ENCODE measurements around the gene LOX.

Gene LOX, protein sequence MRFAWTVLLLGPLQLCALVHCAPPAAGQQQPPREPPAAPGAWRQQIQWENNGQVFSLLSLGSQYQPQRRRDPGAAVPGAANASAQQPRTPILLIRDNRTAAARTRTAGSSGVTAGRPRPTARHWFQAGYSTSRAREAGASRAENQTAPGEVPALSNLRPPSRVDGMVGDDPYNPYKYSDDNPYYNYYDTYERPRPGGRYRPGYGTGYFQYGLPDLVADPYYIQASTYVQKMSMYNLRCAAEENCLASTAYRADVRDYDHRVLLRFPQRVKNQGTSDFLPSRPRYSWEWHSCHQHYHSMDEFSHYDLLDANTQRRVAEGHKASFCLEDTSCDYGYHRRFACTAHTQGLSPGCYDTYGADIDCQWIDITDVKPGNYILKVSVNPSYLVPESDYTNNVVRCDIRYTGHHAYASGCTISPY

GRCh38 chr5:122078116-122079110 lies at the start of gene LOX:
Gene LOX, minus strand, starts transcription at chr5:122078259. Its CDS starts 274 bp downstream, at chr5:122077985.
- peak within 1 kb of the TSS; percentile 47 to 69 for H3K9ac ChIP-seq (ENCODE audit: low read depth in 1 of 2, low read length in 2 of 2)
- H3K27ac ChIP-seq (ENCODE audit: low read depth in 2 of 2, low read length in 2 of 2): peak within 1 kb of the TSS; percentile 44
- no peaks in the 10 kb centered on the region for H3K9me3 ChIP-seq (ENCODE audit: control insufficient read depth in 2 of 2, low read length in 2 of 2)
- peaks cover 16 to 17% of the 10 kb centered on the region in 2 donors for H3K4me1 ChIP-seq (ENCODE audit: control insufficient read depth in 2 of 2, insufficient read depth in 2 of 2, low read length in 2 of 2)
- H3K4me3 ChIP-seq (ENCODE audit: low read length in 2 of 2): peak within 1 kb of the TSS; percentile 71 to 76
- H3K36me3 ChIP-seq (ENCODE audit: control insufficient read depth in 2 of 2, insufficient read depth in 2 of 2, low read length in 2 of 2): no peaks in the 10 kb centered on the region
- H3K27me3 ChIP-seq (ENCODE audit: control insufficient read depth in 2 of 2, insufficient read depth in 2 of 2, low read length in 2 of 2): peaks cover 5 to 12% of the 10 kb centered on the region in 2 donors

- no peaks in the 10 kb centered on the region for H3K9me3 ChIP-seq (ENCODE audit: control insufficient read depth in 2 of 2, low read length in 2 of 2)
- H3K9ac ChIP-seq (ENCODE audit: low read depth in 1 of 2, low read length in 2 of 2): no peak overlapping the region
- H3K36me3 ChIP-seq (ENCODE audit: control insufficient read depth in 2 of 2, insufficient read depth in 2 of 2, low read length in 2 of 2): no peaks in the 10 kb centered on the region
- no peaks in the 10 kb centered on the region for H3K4me1 ChIP-seq (ENCODE audit: control insufficient read depth in 2 of 2, insufficient read depth in 2 of 2, low read length in 2 of 2)
- H3K27me3 ChIP-seq (ENCODE audit: control insufficient read depth in 2 of 2, insufficient read depth in 2 of 2, low read length in 2 of 2): no peaks in the 10 kb centered on the region
- H3K4me3 ChIP-seq (ENCODE audit: low read length in 2 of 2): no peak overlapping the region
- H3K27ac ChIP-seq (ENCODE audit: low read depth in 2 of 2, low read length in 2 of 2): peak overlapping the region in 1 of 2 donors; percentile 3
Measured at GRCh38 chr5:122126756-122127321, 48.8 kb upstream of the LOX start.

DNA sequence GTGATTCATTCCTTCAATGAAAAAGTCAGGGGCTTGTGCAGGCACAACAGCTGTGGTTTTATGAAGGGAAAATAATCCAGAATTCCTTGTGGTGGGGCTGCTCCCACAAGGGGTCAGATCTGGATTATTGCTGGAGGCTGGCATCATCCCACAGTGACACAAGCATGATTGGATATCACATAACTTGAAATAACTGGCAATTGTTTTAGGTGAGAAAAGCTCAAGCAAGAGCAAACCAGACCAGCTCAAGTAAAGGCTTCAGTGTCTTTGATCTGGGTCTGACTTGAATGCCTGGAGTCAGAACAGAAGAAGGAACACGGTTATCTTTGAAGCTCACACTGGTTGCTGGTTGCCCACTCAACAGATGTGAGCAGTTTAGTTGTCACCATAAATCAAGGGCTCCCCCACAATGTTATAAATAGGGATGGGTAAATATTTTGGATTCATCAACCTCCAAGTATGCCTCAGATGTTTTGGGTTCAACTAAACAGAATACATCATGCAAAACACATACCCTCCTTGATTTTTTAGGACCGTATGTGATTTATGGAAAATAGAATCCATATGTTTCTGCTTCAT lies 48.2 kb upstream of the LOX start:
- peak overlapping the region in 1 of 2 donors; percentile 3 for H3K27ac ChIP-seq (ENCODE audit: low read depth in 2 of 2, low read length in 2 of 2)
- no peaks in the 10 kb centered on the region for H3K27me3 ChIP-seq (ENCODE audit: control insufficient read depth in 2 of 2, insufficient read depth in 2 of 2, low read length in 2 of 2)
- H3K9me3 ChIP-seq (ENCODE audit: control insufficient read depth in 2 of 2, low read length in 2 of 2): no peaks in the 10 kb centered on the region
- H3K36me3 ChIP-seq (ENCODE audit: control insufficient read depth in 2 of 2, insufficient read depth in 2 of 2, low read length in 2 of 2): no peaks in the 10 kb centered on the region
- no peak overlapping the region for H3K9ac ChIP-seq (ENCODE audit: low read depth in 1 of 2, low read length in 2 of 2)
- no peak overlapping the region for H3K4me3 ChIP-seq (ENCODE audit: low read length in 2 of 2)
- H3K4me1 ChIP-seq (ENCODE audit: control insufficient read depth in 2 of 2, insufficient read depth in 2 of 2, low read length in 2 of 2): no peaks in the 10 kb centered on the region

DNA sequence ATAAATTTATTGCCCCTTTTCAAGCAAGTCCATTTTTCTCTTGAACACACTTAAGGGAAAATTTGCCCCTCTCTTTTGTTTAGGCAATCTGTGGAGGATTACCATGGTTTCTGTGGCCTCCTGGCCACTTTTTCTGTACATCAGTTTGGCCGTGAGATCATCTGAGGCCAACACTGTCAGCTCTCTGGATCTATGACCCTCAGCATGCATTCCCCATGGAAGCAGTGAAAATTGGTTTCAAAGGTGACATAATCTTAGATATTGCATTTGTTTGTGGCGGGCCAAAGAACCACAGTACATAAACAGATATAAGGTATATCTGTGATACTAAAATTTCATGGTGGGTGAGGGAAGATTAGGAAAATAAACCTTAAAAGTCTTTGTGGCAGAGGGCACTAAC lies 46.7 kb upstream of the LOX start:
- H3K9me3 ChIP-seq (ENCODE audit: control insufficient read depth in 2 of 2, low read length in 2 of 2): no peaks in the 10 kb centered on the region
- no peak overlapping the region for H3K9ac ChIP-seq (ENCODE audit: low read depth in 1 of 2, low read length in 2 of 2)
- no peak overlapping the region for H3K4me3 ChIP-seq (ENCODE audit: low read length in 2 of 2)
- no peak overlapping the region for H3K27ac ChIP-seq (ENCODE audit: low read depth in 2 of 2, low read length in 2 of 2)
- H3K36me3 ChIP-seq (ENCODE audit: control insufficient read depth in 2 of 2, insufficient read depth in 2 of 2, low read length in 2 of 2): no peaks in the 10 kb centered on the region
- no peaks in the 10 kb centered on the region for H3K4me1 ChIP-seq (ENCODE audit: control insufficient read depth in 2 of 2, insufficient read depth in 2 of 2, low read length in 2 of 2)
- H3K27me3 ChIP-seq (ENCODE audit: control insufficient read depth in 2 of 2, insufficient read depth in 2 of 2, low read length in 2 of 2): no peaks in the 10 kb centered on the region

- Histone ChIP-seq H3K9me3 (ENCODE audit: control insufficient read depth in 2 of 2, low read length in 2 of 2) (no peaks in the 10 kb centered on the region), H3K9ac (ENCODE audit: low read depth in 1 of 2, low read length in 2 of 2) (no peak overlapping the region), H3K4me1 (ENCODE audit: control insufficient read depth in 2 of 2, insufficient read depth in 2 of 2, low read length in 2 of 2) (no peaks in the 10 kb centered on the region), H3K27ac (ENCODE audit: low read depth in 2 of 2, low read length in 2 of 2) (no peak overlapping the region), H3K27me3 (ENCODE audit: control insufficient read depth in 2 of 2, insufficient read depth in 2 of 2, low read length in 2 of 2) (no peaks in the 10 kb centered on the region), H3K4me3 (ENCODE audit: low read length in 2 of 2) (no peak overlapping the region), H3K36me3 (ENCODE audit: control insufficient read depth in 2 of 2, insufficient read depth in 2 of 2, low read length in 2 of 2) (no peaks in the 10 kb centered on the region)
Measured at GRCh38 chr5:122121479-122122465, 43.7 kb upstream of the LOX start.

- no peak overlapping the region for H3K9ac ChIP-seq (ENCODE audit: low read depth in 1 of 2, low read length in 2 of 2)
- no peaks in the 10 kb centered on the region for H3K27me3 ChIP-seq (ENCODE audit: control insufficient read depth in 2 of 2, insufficient read depth in 2 of 2, low read length in 2 of 2)
- H3K36me3 ChIP-seq (ENCODE audit: control insufficient read depth in 2 of 2, insufficient read depth in 2 of 2, low read length in 2 of 2): no peaks in the 10 kb centered on the region
- H3K4me3 ChIP-seq (ENCODE audit: low read length in 2 of 2): no peak overlapping the region
- no peaks in the 10 kb centered on the region for H3K9me3 ChIP-seq (ENCODE audit: control insufficient read depth in 2 of 2, low read length in 2 of 2)
- no peaks in the 10 kb centered on the region for H3K4me1 ChIP-seq (ENCODE audit: control insufficient read depth in 2 of 2, insufficient read depth in 2 of 2, low read length in 2 of 2)
- H3K27ac ChIP-seq (ENCODE audit: low read depth in 2 of 2, low read length in 2 of 2): no peak overlapping the region
Measured at GRCh38 chr5:122120957-122121356, 42.9 kb upstream of the LOX start.

DNA sequence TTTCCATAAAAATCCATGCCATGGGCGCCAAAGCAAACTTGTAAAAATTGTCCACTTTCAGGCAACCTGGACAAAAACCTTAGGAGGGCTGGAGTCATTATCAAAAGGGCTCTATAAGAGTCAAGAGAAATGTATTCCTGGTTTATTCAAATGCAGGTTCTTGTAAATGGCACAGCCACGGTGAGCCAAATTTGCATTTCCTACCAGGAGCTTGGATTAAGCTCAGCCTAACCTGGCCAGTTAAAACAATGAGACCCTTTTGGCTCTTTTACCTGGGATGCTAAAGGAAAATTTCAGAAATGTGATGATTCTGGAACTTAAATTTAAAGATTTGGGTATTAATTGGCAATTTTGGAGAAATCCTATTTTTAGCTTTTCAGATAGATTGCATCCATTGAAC lies 42.4 kb upstream of the LOX start:
- no peak overlapping the region for H3K9ac ChIP-seq (ENCODE audit: low read depth in 1 of 2, low read length in 2 of 2)
- H3K4me1 ChIP-seq (ENCODE audit: control insufficient read depth in 2 of 2, insufficient read depth in 2 of 2, low read length in 2 of 2): no peaks in the 10 kb centered on the region
- H3K9me3 ChIP-seq (ENCODE audit: control insufficient read depth in 2 of 2, low read length in 2 of 2): no peaks in the 10 kb centered on the region
- no peaks in the 10 kb centered on the region for H3K36me3 ChIP-seq (ENCODE audit: control insufficient read depth in 2 of 2, insufficient read depth in 2 of 2, low read length in 2 of 2)
- H3K27ac ChIP-seq (ENCODE audit: low read depth in 2 of 2, low read length in 2 of 2): no peak overlapping the region
- no peaks in the 10 kb centered on the region for H3K27me3 ChIP-seq (ENCODE audit: control insufficient read depth in 2 of 2, insufficient read depth in 2 of 2, low read length in 2 of 2)
- H3K4me3 ChIP-seq (ENCODE audit: low read length in 2 of 2): no peak overlapping the region

- Histone ChIP-seq H3K36me3 (ENCODE audit: control insufficient read depth in 2 of 2, insufficient read depth in 2 of 2, low read length in 2 of 2) (no peaks in the 10 kb centered on the region), H3K9ac (ENCODE audit: low read depth in 1 of 2, low read length in 2 of 2) (no peak overlapping the region), H3K9me3 (ENCODE audit: control insufficient read depth in 2 of 2, low read length in 2 of 2) (no peaks in the 10 kb centered on the region), H3K27me3 (ENCODE audit: control insufficient read depth in 2 of 2, insufficient read depth in 2 of 2, low read length in 2 of 2) (no peaks in the 10 kb centered on the region), H3K4me3 (ENCODE audit: low read length in 2 of 2) (no peak overlapping the region), H3K27ac (ENCODE audit: low read depth in 2 of 2, low read length in 2 of 2) (no peak overlapping the region), H3K4me1 (ENCODE audit: control insufficient read depth in 2 of 2, insufficient read depth in 2 of 2, low read length in 2 of 2) (no peaks in the 10 kb centered on the region)
Measured at GRCh38 chr5:122119205-122119604, 41.1 kb upstream of the LOX start.

GRCh38 chr5:122118356-122118948 lies 40.4 kb upstream of the LOX start:
- H3K4me3 ChIP-seq (ENCODE audit: low read length in 2 of 2): no peak overlapping the region
- H3K27ac ChIP-seq (ENCODE audit: low read depth in 2 of 2, low read length in 2 of 2): no peak overlapping the region
- no peaks in the 10 kb centered on the region for H3K4me1 ChIP-seq (ENCODE audit: control insufficient read depth in 2 of 2, insufficient read depth in 2 of 2, low read length in 2 of 2)
- no peak overlapping the region for H3K9ac ChIP-seq (ENCODE audit: low read depth in 1 of 2, low read length in 2 of 2)
- H3K36me3 ChIP-seq (ENCODE audit: control insufficient read depth in 2 of 2, insufficient read depth in 2 of 2, low read length in 2 of 2): no peaks in the 10 kb centered on the region
- no peaks in the 10 kb centered on the region for H3K27me3 ChIP-seq (ENCODE audit: control insufficient read depth in 2 of 2, insufficient read depth in 2 of 2, low read length in 2 of 2)
- no peaks in the 10 kb centered on the region for H3K9me3 ChIP-seq (ENCODE audit: control insufficient read depth in 2 of 2, low read length in 2 of 2)
